H1 (cell line): ENCODE data around the gene PDZRN3. TPM values are rescaled to one million over a fixed set of nuclear protein-coding genes. Genes with fewer than 3 reads are reported as not detected.

Source experiments
- NRF1 ChIP-seq: IDR thresholded peaks from 2 replicates; pipeline ENCODE4 v1.6.1; 2011; ENCODE audit warnings: mild to moderate bottlenecking, low read depth, low read length, improper control_type of control experiment
- SAP30 ChIP-seq: fragments of 300-600 bp; sonication (generic); IDR thresholded peaks from 2 replicates; pipeline ENCODE4 v1.7.1; 2012; ENCODE audit warnings: low read length, moderate library complexity, mild to moderate bottlenecking, inconsistent platforms; ENCODE audit not compliant: insufficient read depth, insufficient replicate concordance
- SIRT6 ChIP-seq: IDR thresholded peaks from one replicate; pipeline ENCODE4 v1.7.1; 2012; ENCODE audit warnings: low read length, inconsistent platforms
- YY1 ChIP-seq: IDR thresholded peaks from 2 replicates; pipeline ENCODE4 v1.6.1; 2011; ENCODE audit warnings: low read depth, mild to moderate bottlenecking, low read length
- polyA plus RNA-seq, 7 experiments: library from polyadenylated mRNA; depleted of rRNA in 3 of 7; stranded (reverse) in 5 of 7; unstranded in 2 of 7; fragments of >200 nt in 5 of 7; fragments of 200-250 nt in 2 of 7; gene quantifications; 1 replicate in 5 of 7; 2 replicates in 1 of 7; 4 replicates in 1 of 7; pipeline versions ENCODE4 v1.2.1 to v1.2.3, GENCODE V29; 2011 to 2013; ENCODE audit warnings: missing spikeins in 2 of 7, mixed read lengths in 2 of 7
- total RNA-seq: library from RNA; stranded (reverse); fragmentation: NEBNext Ultra II Directional; extraction: Animal tissue kit (Norgen Biotek cat#: 25700); gene quantifications from 2 replicates; pipeline ENCODE4 v1.2.1, GENCODE V29; 2021

The PDZRN3 gene
- total and polyA plus RNA-seq, 2 of the 8 experiments (the other 6 are each of a cell fraction or from before 2014, with no cell fraction given), result 4.2 to 20.5 TPM

GRCh38 chr3:73621388-73621787 is 3.4 kb downstream of the PDZRN3 start (continued):
- TF ChIP-seq SAP30, result no peak
- no peak for TF ChIP-seq YY1
- no peak for TF ChIP-seq NRF1
- no peak for TF ChIP-seq SIRT6
